Measurements from ENCODE around the gene SGMS1.
"Not testable (repeated sequence)": the region's sequence is repeated elsewhere in the genome, so short reads cannot be mapped to it uniquely, and the experiment has no call there.

Gene SGMS1

DNA sequence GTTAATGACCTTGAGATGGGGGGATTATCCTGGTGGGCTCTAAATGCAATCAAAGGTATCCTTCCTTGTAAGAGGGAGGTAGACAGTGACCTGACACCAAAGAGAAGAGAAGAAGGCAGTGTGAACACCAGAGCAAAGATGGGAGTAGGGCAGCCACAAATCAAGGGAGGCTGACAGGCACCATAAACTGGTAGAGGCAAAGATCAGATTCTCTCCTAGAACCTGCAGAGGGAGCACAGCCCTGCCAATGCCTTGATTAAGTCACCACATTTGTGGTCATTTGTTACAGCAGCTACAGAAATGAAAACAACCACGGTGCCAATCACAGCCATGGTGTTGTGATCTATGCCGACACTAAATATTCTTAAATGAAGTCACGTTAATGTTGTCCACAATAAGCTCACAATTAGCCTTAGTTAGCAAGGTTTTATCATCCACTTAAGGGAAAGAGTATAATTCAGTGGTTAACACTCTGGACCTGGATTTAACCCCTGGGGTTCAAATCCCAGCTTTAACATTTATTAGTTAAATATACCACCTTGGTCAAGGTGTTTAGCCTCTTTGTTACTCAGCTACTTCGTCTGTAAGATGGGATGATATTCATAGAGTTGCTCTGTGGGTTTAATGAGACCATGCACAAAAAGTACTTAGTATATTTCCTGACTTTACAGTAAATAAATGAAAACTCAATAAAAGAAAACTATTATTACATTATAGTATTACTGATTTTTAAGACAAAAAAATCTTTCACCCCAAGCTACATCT is 70.8 kb downstream of the SGMS1 start:
- DNase-seq = peak; percentile 38

DNA sequence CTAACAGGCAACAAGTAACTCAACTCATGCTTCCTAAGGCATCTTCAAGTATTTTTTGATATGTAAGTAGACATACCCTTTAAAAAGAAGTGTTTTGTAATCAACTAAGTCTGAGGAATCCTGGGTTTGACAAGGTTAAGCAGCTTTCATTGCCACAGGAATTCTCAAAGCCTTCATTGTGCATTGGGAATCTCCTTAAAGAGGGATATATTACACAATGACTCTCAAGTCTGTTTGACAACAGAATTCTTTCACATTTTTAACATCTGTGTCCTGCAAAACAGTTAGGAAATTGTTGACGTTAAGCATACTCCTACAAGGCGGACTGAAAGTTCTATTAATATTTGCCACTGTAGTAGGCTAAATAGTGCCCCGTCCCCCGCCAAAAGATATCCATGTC is 71.4 kb downstream of the SGMS1 start:
- DNase-seq = no peak

DNA sequence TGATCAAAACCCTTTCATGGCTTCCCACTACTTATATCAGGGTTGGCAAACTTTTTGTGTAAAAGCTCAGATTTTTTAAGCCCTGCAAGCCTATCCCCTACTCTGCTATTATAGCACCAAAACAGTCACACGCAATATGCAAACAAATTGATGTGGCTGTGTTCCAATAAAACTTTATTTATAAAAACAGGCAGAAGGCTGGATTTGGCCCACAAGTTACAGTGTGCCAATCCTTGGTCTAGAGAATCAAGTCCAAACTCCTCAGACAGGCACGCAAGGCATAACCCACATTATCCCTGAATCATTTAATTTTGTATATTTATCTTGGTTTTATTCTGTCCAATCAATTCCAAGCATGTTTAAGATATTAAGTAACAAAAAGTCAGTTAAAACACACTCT is 71.9 kb downstream of the SGMS1 start:
- DNase-seq = no peak

DNA sequence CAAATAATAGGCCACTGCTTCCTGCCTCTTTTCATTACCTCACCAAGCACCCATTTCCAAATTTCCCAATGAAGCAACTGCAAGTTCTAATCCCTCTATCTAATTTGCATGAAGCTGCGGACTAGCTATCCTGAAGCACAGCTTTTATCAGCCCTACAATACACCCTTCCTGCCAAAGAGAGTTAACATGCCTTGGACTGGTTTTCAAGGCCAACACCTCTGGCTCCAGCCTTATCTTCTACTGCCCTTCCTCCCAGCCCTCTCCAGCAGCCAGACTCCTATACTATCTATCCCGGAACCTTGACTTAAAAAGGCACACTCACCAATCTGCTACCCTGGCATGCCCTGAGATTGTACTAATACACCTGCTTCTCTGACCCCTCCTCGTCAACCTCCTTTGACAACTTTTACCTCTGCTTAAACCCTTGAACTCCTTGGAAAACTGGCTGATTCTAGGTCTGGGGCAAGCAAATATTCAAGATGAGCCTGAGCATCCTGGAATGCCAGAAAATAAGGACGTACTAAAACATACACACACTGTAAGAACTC is 73.4 kb downstream of the SGMS1 start:
- no peak for DNase-seq

DNA sequence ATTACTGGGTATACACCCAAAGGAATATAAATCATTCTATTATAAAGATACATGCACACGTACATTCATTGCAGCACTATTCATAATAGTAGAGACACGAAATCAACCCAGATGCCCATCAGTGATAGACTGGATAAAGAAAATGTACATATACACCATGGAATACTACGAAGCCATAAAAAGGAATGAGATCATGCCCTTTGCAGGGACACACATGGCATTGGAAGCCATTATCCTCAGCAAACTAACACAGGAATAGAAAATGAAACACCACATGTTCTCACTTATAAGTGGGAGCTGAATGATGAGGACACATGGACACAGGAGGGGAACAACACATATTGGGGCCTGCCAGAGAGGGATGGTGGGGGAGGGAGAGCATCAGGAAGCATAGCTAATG is 74.6 kb downstream of the SGMS1 start:
- not testable (repeated sequence) for DNase-seq

DNA sequence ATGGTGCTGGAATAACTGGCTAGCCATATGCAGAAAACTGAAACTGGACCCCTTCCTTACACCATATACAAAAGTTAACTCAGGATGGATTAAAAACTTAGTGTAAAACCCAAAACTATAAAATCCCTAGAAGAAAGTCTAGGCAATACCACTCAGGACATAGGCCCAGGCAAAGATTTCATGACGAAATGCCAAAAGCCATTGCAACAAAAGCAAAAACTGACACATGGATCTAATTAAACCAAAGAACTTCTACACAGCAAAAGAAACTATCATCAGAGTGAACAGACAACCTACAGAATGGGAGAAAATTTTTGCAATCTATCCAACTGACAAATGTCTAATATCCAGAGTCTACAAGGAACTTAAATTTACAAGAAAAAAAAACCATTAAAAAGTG is 75.3 kb downstream of the SGMS1 start:
- not testable (repeated sequence) for DNase-seq

DNA sequence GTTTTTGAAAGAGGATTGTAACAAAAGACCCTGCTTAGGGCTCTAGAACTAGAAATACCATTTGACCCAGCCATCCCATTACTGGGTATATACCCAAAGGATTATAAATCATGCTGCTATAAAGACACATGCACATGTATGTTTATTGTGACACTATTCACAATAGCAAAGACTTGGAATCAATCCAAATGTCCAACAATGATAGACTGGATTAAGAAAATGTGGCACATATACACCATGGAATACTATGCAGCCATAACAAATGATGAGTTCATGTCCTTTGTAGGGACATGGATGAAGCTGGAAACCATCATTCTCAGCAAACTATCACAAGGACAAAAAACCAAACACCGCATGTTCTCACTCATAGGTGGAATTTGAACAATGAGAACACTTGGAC is 77.5 kb downstream of the SGMS1 start:
- DNase-seq = not testable (repeated sequence)

DNA sequence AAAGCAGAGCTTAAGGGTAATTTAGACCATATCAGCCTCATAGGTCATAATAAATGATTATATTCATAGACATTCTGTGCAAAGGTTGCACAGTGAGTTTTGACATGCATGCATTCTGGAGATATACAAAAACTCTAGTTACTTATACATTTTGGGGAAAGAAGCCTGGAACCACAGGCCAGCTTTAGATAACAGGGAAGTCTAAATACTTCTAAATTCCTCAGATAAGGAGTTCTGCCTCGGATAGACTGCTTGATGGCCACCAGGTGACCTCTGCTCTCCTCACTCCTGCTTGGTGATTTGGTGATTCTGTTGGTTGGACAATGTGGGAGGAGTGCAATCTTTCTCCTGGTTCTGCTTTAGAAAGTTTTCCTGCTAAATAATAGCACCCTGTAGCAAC is 77.9 kb downstream of the SGMS1 start:
- no peak for DNase-seq

DNA sequence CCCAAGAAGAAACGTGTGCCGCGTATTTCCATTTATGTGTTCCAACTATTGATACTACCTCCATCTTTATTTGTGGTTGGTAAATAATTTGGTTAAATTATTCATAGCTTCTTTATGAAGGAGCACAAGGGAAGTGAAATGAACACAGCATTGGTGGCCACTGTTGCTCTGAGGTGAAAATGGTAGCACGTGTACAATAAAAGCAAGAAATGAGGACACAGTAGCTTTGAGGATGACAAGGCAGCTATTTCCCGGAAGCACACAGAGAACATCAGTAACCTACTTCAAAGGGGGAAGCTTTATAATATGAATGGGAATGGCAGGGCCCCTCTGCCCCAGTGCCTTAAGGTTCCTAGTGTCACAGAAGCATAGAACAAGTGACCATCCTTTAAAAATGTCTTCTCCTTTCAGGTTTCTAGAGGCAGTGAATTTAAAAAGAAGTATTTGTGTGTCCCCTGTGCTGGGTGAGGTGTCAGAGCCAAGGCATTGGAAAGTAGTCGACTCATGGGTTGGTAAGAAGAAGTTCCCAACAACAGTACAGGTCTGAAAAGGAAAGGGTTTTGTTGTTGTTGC is 78.8 kb downstream of the SGMS1 start:
- no peak for DNase-seq

DNA sequence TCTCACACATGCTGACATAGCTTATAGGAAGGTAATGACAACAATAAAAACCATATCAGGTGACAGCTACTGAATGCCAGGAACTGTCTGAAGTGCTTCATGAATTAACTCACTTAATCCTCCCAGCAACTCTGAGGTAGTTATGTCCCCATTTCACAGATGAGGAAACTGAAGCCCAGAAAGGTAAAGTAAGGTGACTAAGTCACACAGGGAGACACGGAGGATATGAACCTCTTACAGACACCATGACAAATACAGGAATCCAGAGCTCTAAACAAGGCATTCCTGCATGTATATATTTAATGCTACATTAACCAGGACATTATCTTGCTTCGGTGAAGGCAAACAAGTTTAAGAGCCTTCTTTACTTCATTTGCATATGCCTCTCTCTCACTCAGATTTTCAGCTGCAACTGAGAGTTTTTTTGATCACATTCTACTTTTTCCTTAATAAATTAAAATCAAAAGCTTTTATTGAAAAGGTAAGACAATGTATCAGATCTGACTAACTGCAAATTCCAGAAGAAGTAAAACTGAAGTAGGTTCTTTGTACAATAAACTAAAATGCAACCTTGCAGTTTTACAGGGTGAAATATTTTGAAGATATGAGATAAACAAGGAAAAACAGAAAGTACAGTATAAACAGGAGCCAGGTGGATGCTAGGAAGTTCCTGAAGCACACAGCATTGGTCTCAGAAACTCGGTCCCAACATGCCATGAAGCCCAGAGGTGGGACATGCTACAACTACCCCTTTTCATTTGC is 79.5 kb downstream of the SGMS1 start:
- no peak for DNase-seq

DNA sequence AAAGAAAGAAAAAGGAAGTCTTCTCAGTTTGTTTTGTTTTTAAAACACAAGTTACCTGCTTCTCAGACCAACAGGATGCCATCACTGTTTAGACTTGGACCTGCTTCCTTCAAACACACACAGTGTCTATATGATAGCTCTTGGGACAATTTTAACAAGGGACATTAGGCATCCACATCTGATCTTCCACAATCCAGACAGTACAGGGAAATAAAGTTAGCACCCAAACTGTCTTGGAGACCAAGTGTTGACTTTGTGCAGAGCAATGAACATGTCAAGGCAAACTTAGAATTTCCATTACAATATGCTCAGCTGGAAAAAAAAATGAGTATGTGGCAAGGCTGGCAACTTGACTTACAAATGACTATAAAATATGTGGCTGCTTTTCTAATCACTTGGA is 80.9 kb downstream of the SGMS1 start:
- DNase-seq = no peak

DNA sequence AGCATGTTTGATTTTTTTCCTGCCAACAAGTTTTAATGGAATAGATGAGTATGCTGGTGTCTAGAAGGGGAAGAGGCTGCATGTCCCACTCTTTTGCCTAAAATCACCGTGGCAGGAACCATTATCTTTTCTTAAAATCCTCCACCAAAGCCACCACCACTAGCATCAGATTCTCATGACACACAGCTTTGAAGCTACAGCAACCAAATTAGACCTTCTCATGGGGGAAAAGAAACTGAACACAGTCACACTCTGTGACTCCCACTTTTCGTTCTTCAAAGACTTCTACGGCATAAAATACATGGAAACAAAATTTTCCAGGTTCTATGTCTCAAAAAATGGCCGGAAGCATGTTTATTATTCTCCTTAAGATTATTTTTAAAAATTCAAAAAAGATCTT is 81.8 kb downstream of the SGMS1 start:
- DNase-seq = no peak

DNA sequence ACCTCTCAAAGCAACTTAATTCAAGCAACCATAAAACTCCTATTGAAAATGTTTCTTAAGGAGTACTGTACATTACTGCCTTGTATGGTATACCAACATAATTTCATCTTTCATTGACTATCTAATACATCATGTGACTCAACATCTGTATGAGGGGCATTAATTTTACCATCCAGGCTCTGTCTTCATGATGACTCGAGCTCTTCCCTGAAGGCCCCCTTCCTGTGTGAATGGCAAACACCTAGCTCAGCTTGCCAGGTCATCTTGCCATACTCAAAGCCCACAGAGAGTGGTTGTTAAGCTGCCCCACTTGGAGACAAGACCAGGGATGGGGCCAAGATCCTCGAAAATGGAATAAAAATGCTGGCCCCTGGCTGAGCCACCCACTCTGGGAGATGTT is 82.4 kb downstream of the SGMS1 start:
- no peak for DNase-seq

DNA sequence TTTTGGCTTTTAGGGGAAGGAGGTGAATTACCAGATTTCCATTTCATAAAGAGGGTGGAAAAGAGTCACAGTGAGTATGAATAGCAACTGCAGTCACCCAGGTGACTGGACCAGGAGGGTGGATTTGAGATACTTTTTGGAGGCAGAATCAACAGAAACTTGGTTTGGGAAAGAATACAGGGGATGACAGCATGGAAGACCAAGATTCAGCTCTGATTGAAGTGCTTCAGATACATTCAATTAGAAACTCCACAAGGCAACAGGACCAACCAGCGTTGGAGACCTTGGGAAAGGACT is 83.0 kb downstream of the SGMS1 start:
- no peak for DNase-seq

DNA sequence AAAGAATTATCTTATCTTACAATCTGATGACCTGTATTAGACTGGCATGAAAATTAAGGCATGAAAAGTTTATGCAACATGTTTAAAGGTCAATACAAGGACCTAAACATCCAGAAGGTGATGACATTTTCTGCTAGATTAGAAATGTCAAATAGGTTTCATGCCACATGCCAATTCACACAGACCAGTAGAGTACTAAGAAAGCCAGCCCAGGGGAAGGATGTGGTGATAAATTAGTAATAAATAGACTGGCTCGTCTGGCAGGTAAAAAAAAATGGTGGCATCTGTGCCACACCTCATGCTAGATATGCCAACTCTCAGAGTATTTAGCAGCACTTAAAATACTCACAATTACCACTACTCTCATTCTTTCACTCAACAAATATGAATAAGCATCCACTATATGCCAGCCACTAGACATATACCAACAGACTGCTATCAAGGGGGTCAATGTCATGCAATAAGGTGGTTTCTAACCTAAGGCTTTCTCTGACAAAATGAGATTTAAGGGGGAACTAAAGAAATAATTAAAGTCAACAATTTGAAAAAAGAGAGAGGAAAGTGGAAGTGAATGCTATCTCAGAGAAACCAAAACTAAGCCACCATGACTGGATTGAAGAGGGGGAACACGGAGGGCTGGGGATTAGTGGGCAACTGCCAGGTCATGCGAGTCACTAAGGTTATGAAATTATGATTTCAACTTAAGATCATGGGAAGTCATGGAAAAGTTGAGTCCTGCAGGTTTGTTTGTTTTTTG is 83.5 kb downstream of the SGMS1 start:
- peak; percentile 85 for DNase-seq

DNA sequence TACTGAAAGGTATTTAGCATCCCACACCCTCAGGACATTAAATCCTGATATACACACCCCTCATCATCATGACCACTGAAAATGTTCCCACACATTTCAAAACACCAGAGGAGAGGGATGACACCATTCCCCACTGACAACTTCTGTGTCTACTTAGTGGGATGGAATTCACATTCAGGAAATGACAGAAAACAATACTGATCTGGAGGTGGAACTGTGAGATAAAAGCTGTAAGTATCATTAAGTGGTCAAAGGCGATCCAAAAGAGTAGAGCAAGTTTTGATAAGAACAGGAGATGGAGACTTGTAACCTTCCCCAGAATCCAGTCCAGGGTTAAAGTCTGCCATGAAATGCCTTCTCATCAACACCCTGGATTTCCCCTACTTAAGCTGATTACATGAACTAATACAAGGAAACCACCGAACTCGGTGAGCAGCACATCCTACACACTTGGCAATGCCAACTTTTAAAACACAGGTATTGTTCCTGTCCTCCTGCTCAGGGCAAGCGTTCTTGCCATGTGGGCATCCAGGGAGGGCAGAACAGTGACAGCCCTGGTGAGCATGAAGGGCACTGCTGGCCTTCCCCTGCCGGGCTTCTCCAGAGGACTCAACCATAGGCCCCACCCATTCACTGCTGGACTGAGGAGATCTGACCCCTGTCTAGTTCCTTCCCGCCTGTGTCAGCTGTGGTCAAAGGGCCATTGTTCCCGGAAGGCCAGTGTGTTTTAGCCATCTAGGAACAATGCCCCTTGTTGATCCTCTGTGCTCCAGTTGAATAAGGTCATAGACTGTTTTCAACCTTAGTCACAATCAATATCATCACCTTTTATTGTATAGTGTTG is 85.0 kb downstream of the SGMS1 start:
- DNase-seq = no peak

DNA sequence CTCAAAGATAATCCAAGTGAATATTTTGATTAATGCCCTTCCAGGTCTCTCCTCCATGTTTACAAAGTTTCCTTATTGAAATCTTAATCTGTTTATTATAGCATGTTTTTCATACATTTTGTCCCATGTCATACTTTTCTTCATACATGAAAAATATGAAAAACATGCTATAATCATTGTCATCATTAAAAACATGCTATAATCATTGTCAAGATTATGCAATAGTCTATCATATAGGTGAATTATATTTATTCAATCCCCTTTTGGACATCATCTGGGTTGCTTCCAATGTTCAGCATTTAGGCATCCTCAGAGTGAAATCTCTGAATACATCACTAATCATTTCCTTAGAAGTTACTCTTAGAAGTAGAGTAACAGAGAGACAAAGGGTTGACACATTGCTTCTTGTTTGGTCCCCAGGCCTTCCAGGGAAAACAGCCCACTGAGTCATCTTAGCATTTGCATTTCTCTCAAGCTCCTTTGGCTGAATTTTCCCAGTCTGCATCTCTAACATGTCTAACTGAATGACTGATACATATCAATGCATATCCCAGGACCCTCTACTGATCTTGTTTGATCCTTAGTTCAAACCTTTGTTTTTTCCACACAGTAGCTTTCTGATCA is 87.0 kb downstream of the SGMS1 start:
- DNase-seq = no peak

DNA sequence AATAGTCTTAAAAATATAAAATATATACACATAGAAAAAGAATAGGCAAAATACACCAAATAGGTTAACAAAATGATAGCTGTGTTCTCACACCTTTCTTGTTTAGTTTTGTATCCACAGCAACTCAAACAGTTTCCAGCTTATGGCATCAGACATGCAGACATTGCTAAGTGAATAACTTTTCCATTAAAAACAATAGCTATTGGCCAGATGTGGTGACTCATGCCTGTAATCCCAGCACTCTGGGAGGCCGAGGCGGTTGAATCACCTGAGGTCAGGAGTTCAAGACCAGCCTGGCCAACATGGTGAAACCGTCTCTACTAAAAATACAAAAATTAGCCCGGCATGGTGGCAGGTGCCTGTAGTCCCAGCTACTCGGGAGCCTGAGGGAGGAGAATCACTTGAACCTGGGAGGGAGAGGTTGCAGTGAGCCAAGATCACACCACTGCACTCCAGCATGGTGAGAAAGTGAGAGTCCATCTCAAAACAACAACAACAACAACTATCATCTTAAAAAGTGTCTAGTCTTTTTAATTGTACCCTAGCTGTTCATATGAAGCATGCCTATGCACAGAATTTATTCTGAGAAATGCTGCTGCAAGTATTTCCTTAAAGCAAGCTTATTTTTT is 88.9 kb downstream of the SGMS1 start:
- not testable (repeated sequence) for DNase-seq

DNA sequence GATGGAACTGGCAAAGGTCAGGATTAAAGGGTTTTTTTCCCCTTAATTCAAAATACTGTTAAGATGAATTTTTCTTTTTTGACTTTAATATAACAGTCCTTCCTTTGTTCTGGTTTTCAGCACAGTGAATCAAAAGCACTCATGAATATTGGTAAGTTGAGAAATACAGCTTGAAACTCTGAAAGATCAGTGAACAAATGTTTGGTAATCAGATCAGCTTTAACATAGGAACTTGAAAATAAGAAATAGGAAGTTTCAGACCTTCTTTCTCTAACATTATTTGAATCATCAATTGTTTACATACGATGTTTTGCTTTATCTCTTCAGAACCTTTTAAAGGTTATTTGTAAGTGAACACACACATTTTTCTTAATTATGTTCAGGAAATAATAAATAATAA is 90.5 kb downstream of the SGMS1 start:
- peak; percentile 19 for DNase-seq

DNA sequence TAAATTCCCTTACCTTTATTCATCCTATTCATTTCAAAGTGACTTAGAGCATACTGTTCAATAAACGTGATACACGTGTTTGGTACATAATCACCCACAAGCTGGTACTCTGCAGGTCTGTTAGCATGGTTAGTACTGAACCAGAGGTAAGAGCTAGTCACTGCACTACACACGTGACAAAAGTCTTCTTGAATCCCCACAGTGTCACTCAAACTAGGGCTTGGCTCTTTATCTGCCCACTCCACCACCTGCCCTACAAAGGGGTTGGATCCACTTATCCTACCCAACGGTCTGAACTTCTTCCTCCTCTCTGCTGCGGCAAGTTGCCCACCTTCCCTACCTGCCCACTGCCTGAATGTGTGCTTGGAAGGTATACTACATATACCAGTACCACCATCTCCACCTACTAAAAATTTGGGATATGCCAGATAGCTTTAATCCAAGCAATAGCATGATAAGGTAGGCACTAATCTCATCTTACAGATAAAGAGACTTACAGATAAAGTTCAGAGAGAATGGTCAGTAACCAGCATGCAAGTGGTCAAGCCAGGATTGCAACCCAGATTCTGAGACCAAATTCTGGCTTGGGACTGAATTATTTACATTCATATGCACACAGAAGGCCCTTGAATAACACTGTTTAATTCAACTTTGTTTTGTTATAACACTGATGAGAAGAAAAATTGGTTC is 92.2 kb downstream of the SGMS1 start:
- DNase-seq = no peak

DNA sequence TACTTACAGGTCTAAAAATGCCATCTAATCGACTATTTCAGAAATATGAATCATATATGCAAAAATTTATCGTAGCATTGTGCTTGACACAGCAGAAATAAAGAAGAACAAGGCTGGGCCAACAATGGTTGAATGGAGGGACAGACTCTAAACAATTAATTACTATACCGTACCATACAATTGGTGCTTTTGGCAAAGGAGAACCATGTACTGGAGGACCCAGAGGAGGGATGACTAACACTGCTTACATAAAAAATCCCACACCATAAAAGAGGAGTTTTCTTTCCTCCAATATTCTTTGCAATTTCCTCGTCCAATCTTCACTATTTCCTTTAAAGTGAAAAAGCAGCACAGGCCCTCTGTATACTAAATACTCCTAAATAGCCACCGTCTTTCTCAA is 94.1 kb downstream of the SGMS1 start:
- no peak for DNase-seq
